Measurements from ENCODE around the gene MFRP. TPM values are rescaled to one million over a fixed set of nuclear protein-coding genes. Genes with fewer than 3 reads are reported as not detected.

Gene MFRP
- total RNA-seq, 2 experiments from 2014 or later = not detected

DNA sequence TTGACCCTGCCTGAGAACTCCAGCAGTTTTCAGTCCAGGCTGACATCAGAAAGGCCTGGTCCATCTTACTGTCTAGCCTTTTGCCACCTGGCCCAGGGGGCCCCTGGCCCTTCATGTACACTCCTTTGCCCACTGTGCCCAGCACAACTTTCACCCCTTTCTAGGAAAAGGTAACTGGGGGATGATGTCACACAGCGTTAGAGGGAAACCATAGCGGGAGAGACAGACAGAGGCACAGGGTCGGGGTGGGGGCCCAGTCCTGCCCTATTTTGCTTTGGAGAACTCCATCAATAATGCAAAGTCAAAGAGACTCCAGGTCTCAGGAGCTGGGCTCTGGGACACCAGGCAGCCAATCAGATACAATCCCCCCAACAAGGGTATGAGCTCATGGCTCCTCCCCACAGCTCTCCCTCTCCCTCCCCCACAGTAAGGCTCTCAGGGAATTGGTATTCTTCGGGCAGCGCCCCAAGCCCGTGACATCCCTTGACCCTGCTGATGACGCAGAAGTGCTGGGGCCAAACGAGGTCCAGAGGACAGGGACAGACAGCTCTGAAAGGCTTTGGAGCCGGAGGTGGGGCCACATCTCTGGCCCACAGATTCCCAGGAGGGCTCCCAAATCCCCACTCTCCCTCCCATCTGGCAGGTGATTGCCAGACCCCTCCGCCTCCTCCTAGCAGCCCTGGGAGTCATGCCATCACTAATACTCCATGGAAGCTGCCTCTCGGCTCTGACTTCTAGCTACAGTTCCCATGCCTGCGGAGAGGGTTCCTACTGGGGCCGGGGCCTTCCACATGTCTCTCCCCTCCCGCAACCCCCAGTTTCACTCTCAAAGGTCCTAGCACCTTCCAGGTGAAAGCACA, 29.1 kb upstream of the MFRP start:
- DNase-seq = no peak
- H3K27me3 Mint-ChIP-seq = no peaks in the 10 kb centered on the region
- H3K4me1 Mint-ChIP-seq = peaks cover 5% of the 10 kb centered on the region
- no peak overlapping the region for H3K27ac Mint-ChIP-seq
- no peak overlapping the region for H3K4me3 Mint-ChIP-seq
- no peaks in the 10 kb centered on the region for H3K36me3 Mint-ChIP-seq
- H3K9me3 Mint-ChIP-seq = no peaks in the 10 kb centered on the region

DNA sequence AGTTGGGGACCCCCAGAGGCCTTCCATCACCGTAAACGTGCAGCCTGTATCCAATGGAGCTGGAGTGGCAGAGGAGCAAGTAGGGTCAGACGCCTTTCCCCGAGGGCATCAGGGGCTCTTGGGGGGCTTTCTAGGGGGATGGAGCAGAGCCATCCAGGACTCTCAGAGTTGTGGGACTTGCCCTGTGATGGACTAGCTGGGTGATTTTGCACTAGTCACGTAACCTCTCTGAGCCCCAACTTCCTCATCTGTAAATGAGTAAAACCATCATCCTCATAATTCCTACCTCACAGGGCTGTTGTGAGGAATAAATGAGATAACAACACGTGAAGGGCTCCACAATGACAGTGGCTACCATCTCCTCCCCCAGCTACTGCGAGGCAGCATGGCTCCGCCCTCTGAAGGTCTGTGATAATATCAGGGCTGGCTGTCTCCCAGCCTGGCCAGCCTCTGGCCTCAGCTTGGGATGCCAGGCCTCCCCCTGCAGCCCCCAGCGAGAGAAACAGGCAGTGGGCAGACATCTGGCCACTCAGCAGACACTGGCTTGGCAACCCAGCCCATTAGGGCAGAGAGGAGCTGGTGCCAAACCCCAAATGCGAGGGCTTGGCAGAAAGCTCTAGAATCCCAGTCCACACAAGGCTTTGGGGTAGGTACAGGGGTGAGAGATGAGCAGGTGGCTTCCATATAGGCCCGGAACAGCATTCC, 28.3 kb upstream of the MFRP start:
- DNase-seq = no peak
- H3K4me3 Mint-ChIP-seq = no peak overlapping the region
- H3K36me3 Mint-ChIP-seq = no peaks in the 10 kb centered on the region
- no peaks in the 10 kb centered on the region for H3K9me3 Mint-ChIP-seq
- H3K4me1 Mint-ChIP-seq = peaks cover 5% of the 10 kb centered on the region
- H3K27ac Mint-ChIP-seq = no peak overlapping the region
- peaks cover 5% of the 10 kb centered on the region for H3K27me3 Mint-ChIP-seq

DNA sequence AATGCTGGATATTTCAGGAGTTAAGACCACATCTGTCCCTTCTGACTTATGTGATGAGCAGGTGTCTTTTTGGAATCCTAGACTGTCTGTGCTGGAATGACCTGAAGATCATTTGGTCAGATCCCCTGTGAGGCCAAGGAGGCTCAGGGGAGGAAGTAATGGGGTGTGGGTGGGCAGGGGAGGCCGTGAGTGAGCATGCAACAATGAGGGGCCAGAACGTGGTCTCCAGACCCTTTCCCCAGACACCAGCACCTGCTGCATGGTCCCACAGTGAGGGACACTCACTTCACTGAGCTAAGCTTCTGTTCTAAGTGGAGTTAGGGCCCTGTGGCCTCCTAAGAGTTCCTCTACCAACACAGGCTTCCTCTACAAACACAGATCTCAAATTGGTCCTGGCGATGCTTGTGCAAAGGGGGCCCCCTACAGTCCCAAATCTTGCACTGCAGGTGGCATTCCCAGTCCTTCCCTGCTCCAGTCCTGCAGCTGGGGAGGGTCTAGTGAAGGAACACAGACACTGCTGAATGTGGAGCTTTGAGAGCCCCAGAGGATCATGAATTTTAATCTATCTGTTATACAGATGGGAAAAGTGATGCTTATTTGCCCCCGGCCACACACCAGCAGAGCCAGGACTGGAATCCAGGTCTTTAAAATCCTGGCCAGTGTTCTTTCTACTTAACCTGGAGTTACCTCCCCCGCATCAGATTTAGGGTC, 27.6 kb upstream of the MFRP start:
- peak; percentile 32 for DNase-seq
- H3K4me3 Mint-ChIP-seq = no peak overlapping the region
- H3K36me3 Mint-ChIP-seq = no peaks in the 10 kb centered on the region
- H3K4me1 Mint-ChIP-seq = peaks cover 5% of the 10 kb centered on the region
- no peak overlapping the region for H3K27ac Mint-ChIP-seq
- H3K9me3 Mint-ChIP-seq = no peaks in the 10 kb centered on the region
- H3K27me3 Mint-ChIP-seq = peaks cover 10% of the 10 kb centered on the region

DNA sequence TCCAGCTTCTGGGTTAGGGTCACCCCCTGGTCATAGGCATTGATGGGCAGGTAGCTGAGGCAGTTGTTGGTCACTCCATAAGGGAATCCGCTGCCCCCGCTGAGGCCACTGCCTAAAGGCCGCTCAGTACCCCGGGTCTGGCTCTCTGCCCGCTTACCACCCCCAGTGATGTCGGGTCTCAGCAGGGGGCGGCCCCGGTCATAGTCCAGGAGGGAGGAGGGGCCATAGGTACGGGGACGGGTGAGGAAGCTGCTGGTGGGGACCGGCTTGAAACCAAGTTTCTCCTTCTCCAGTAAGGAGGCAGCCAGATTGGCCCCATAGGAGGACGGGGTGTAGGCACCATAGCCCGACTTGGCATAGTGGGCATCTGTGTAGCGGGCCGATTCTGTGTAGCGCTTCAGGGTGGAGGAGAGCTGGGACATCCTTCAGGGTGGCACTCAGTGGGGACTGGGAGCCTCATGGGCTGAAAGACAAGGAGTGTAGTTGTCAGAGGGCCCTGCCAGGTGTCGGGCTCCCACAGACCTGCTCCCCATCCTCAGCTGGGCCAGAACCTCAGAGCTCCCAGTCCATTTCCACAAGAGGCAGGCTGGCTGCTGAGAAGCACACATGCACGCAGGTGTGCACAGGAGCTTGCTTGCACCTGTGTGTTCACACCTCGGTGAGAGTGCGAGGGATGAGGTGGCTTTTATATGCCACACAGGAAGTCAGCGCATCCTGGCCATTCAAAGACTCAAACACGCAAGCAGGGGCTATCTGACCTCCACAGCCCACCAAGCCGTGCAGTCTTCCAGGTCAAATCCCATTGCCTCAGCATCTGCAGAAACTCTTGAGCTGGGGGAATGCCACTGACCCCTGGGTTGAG, 26.8 kb upstream of the MFRP start:
- Mint-ChIP-seq H3K9me3 (no peaks in the 10 kb centered on the region), H3K4me1 (peaks cover 5% of the 10 kb centered on the region), H3K27ac (no peak overlapping the region), H3K27me3 (peaks cover 16% of the 10 kb centered on the region), H3K4me3 (no peak overlapping the region), H3K36me3 (no peaks in the 10 kb centered on the region)
- DNase-seq = no peak

DNA sequence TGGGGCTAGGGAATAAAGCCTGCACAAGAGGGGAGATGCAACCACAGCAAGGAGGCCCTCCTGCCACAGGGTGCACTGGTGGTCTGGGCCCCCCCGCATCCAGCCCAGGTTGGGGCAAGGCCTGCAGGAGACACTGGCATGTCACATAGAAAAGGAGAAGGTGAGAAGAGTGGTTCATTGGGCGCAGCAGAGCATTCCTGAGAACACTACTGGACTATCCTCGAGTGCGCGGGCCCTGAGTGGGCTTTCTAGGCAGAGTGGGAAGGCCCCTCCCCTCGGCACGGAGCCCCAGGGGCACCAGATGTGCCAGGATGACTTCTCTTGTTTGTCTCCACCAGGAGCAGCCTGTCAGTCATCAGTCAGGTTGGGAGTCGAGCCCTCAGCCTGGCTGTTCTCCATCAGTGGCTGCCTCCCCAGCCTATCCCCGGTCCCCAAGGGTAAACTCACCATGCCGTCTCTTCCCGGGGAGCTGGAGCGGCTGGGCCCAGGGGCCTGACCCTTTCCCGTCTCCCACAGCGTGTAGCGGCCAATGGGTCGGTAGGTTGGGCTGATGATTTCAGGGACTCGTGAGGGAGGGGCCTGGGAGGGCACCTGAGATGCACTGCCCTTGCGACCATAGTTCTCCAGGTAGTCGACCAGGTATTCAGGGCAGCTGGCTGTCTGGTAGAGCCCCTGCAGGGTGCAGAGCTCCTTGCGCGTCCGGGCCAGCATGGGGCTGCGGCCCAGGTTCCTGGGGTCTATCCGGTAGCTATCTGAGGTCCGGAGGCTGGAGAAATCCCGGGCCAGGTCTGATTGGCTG, 26.0 kb upstream of the MFRP start:
- Mint-ChIP-seq H3K4me3 (no peak overlapping the region), H3K27ac (no peak overlapping the region), H3K36me3 (no peaks in the 10 kb centered on the region), H3K27me3 (peaks cover 22% of the 10 kb centered on the region), H3K4me1 (peaks cover 5% of the 10 kb centered on the region), H3K9me3 (no peaks in the 10 kb centered on the region)
- no peak for DNase-seq

DNA sequence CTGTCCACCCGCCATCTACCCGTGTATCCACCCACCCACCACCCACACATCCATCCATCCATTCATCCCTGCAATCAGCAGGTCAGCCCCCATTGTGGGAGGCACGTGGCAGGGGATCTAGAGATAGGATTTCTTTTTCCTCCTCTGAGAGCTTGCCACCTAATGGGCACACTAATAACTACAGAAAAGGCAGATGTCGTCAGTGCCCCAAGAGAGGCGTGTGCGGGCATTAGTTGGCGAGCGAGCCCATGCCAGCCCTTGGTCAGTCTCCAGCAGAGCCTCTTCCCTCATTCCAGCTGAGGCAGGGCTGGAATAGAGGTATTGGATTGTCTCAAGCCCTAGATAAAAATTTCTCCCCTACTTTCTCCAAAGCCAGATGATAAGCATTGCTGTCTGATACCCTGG, 25.3 kb upstream of the MFRP start:
- H3K27me3 Mint-ChIP-seq = peaks cover 29% of the 10 kb centered on the region
- peaks cover 5% of the 10 kb centered on the region for H3K4me1 Mint-ChIP-seq
- no peaks in the 10 kb centered on the region for H3K36me3 Mint-ChIP-seq
- H3K4me3 Mint-ChIP-seq = no peak overlapping the region
- H3K27ac Mint-ChIP-seq = no peak overlapping the region
- no peak for DNase-seq
- no peaks in the 10 kb centered on the region for H3K9me3 Mint-ChIP-seq

DNA sequence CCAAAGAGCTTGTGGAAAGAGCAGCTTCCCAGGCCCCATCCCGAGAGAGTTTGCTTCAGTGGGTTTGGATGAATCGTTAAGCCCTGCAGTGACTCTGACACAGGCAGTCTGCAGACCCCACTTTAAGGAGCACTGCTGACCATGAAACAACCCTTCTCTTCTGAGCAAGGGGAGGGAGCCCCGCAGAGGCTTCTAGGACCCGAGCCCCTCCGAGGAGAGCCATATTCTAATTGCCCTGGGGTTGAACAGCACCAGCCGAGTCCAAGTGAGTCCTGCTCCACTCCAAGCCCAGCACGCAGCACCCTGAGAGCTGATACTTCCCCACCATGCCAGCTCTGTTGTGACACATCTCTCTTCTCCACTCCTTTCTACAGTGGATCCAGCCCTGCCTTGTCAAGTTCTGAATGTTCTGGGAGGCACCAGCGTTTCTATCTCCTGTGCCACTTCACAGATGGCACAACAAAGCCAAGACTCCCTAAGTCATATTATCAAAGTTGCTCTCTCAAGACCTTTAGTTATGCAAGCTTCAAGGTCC, 24.6 kb upstream of the MFRP start:
- no peak overlapping the region for H3K27ac Mint-ChIP-seq
- no peaks in the 10 kb centered on the region for H3K36me3 Mint-ChIP-seq
- H3K4me3 Mint-ChIP-seq = no peak overlapping the region

DNA sequence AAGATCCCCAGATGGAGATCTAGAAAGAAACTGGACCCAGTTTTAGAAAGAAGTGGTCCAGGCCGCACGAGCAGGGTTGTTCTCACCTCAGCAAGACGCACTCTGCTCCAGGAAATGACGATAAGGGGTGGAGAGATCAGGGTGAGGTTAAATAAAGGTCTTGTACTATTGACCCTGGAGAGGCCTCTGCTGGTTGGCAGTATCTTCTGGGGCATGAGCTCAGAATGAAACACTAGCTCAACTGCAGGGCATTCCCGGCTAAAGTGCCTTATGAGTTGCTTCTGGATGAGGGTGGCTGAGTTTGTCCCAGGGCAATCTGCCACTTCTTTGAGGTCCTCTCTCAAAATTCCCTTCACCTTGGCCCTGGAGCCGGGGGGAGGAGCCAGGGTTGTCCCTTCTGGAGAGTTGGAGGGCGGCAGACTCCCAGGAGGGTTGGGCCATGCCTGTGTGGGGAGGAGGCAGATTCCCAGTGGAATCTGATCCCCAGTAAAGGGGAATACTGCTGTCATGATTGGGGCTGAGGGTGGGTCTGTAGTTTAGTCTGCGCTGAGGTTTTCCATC, 24.1 kb upstream of the MFRP start:
- Mint-ChIP-seq H3K9me3 (no peaks in the 10 kb centered on the region), H3K27ac (no peak overlapping the region), H3K4me3 (no peak overlapping the region), H3K4me1 (peaks cover 5% of the 10 kb centered on the region), H3K36me3 (no peaks in the 10 kb centered on the region), H3K27me3 (peaks cover 41% of the 10 kb centered on the region)
- no peak for DNase-seq

More for the DNA sequence above, 24.6 kb upstream of the MFRP start:
- peaks cover 5% of the 10 kb centered on the region for H3K4me1 Mint-ChIP-seq
- H3K9me3 Mint-ChIP-seq = no peaks in the 10 kb centered on the region
- no peak for DNase-seq
- peaks cover 35% of the 10 kb centered on the region for H3K27me3 Mint-ChIP-seq

DNA sequence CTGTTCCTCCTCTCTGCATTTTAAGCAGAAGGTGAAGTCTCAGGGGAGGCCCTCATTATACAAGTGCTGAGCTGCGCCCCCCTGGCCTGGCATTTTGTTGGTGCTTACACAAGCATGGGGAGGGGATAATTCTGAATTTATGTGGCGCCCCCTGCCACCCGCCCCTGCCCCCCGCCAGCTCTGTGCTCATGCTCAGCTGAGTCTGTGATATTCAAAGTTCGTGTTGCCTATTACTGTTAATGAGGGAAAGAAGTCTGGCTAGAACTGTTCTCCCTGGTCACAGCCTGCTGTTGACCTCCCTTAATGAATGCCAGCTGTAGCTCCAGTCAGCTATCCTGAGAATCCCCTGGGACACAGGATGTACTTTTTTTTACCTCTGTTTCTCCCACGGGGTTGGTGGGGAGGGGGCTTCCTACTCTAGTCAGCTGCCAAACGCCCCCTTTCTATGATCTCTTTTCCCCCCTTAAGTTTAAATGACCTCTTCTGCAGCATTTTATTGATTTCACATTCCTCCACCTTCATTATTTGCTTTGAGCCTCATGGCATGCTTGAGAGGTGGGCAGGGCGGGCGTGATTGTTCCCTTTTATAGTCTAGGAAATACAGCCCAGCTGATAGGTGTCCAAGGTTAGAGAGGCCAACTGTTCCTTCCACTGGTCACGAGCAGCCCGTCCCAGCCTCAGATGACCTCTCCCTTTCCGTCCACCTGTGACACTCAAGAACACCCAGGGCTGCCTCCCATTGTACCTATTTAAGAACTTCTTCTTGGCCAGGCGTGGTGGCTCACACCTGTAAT, 22.8 kb upstream of the MFRP start:
- Mint-ChIP-seq H3K27me3 (peaks cover 53% of the 10 kb centered on the region), H3K4me3 (no peak overlapping the region), H3K36me3 (no peaks in the 10 kb centered on the region), H3K9me3 (no peaks in the 10 kb centered on the region), H3K27ac (no peak overlapping the region), H3K4me1 (peaks cover 10% of the 10 kb centered on the region)
- DNase-seq = no peak

DNA sequence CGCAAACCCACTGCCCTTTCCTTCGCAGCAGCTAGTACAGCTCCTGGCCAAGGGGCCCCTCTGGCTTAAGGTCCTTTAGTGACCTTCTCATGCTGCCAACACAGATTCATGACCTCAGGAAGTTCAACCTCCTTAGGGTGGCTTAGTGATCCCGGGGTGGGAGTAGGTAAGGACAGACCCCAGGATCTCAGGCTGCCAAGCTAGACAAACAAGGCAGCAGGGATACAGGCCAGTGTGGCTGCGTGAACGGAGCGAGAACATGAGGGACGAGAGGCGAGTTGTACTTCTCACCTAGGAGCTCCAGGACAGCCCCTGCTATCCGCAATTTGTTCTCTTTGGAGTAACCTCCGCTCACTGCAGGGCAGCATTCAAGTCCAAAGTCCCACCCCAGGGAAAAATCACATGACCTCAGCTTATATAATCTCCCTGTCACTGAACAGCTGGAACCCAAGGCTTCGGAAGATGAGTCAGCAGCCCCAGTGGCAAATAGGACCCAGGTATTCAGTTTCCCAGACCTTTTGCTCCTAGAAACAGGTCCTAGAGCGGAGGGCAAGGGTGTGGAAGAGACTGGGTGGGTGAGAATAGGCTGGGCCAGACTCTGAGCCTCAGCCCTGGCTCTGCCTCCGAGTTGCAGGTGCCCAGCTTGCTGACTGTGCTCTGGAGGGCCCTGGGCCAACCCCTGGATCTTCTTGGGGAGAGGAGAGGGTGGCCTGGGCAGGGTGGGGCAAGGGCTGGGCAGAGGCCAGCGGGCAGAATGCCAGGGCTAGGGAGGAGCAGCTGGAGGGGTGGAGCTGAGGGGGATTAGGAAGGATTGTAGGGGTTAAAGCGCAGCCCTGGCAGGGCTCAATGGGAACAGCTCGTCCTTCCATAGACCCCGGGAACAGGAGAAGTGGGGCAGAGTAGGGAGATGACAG, 21.9 kb upstream of the MFRP start:
- DNase-seq = no peak
- Mint-ChIP-seq H3K36me3 (no peaks in the 10 kb centered on the region), H3K4me3 (no peak overlapping the region), H3K4me1 (peaks cover 5% of the 10 kb centered on the region), H3K27ac (no peak overlapping the region), H3K9me3 (no peaks in the 10 kb centered on the region), H3K27me3 (peaks cover 56% of the 10 kb centered on the region)

DNA sequence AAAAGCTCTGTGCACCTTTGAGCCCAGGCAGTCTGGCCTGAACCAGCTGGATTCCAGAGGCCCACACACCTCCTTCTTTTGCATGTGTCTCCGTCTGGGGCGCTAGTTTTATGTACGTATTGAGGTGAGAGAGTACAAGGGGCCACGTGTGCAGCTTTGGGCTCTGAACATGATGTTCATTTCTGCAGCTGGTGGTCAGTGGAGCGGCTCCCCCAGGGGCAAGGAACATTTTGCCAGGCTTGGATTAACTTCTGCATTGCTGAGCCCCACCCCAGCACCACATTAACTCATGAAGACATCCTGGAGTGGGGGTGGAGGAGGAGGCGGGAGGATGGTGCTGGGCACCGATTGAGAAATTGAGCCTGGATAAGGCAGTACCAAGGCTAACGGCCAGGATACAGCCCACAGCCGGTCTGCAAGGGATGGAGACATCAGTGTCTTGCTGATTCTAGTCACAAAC, 21.2 kb upstream of the MFRP start:
- DNase-seq = no peak
- Mint-ChIP-seq H3K4me1 (peaks cover 5% of the 10 kb centered on the region), H3K36me3 (no peaks in the 10 kb centered on the region), H3K4me3 (no peak overlapping the region), H3K27me3 (peaks cover 63% of the 10 kb centered on the region), H3K27ac (no peak overlapping the region), H3K9me3 (no peaks in the 10 kb centered on the region)
